H1 (cell line): ENCODE results near the gene LRRC55. TPM values are rescaled to one million over a fixed set of nuclear protein-coding genes. Genes with fewer than 3 reads are reported as not detected.

Source experiments
- CTCF ChIA-PET: fragments of 300-600 bp; sonication (Branson Sonifier 250); formaldehyde crosslinking; loops from one replicate; lab custom pipeline; 2021; ENCODE audit not compliant: partially characterized antibody; lab: Charles Lee
- POLR2A ChIA-PET: fragments of 300-600 bp; sonication (Branson Sonifier 250); formaldehyde crosslinking; loops from one replicate; lab custom pipeline; 2021; ENCODE audit warnings: inconsistent platforms; ENCODE audit not compliant: partially characterized antibody; lab: Charles Lee
- DNase-seq, 2 experiments: peaks; one replicate each; pipeline versions ENCODE4 v3.0.0 to v3.0.0-alpha.2; 2010 to 2022; ENCODE audit warnings: low spot score in 2 of 2, low read depth in 1 of 2, mixed read lengths in 1 of 2
- FAIRE-seq: peaks from 2 replicates; lab custom pipeline; 2011; peaks lifted over from hg19 to GRCh38; lab: Jason Lieb, UNC
- H2AFZ ChIP-seq: 2 replicates; pipeline ENCODE4 v1.8.1; 2012; ENCODE audit warnings: low read length, inconsistent platforms
- H2AK5ac ChIP-seq: 2 replicates; pipeline ENCODE4 v1.6.1; 2013; ENCODE audit warnings: low read depth, low read length
- H2BK120ac ChIP-seq: replicated peaks from 2 replicates; pipeline ENCODE3; 2013; ENCODE audit warnings: low read depth, low read length, inconsistent platforms
- H2BK12ac ChIP-seq: 2 replicates; pipeline ENCODE4 v1.6.1; 2013; ENCODE audit warnings: low read depth, low read length
- H2BK15ac ChIP-seq: 2 replicates; pipeline ENCODE4 v1.6.1; 2013; ENCODE audit warnings: low read length
- H2BK20ac ChIP-seq: 2 replicates; pipeline ENCODE4 v1.6.1; 2013; ENCODE audit warnings: low read length
- H2BK5ac ChIP-seq: 2 replicates; pipeline ENCODE4 v1.6.1; 2013; ENCODE audit warnings: low read depth, low read length
- H3K14ac ChIP-seq: 2 replicates; pipeline ENCODE4 v1.6.1; 2013; ENCODE audit warnings: inconsistent platforms; ENCODE audit not compliant: insufficient read length
- H3K18ac ChIP-seq: 2 replicates; pipeline ENCODE4 v1.6.1; 2013; ENCODE audit warnings: low read length; ENCODE audit errors: extremely low read depth
- H3K23ac ChIP-seq: 2 replicates; pipeline ENCODE4 v1.6.1; 2013; ENCODE audit warnings: inconsistent platforms; ENCODE audit not compliant: insufficient read length
- H3K23me2 ChIP-seq: 2 replicates; pipeline ENCODE4 v1.6.1; 2013; ENCODE audit warnings: low read depth, low read length
- H3K27ac ChIP-seq: 2 replicates; pipeline ENCODE4 v1.6.1; 2011; ENCODE audit warnings: low read depth, low read length, inconsistent platforms
- H3K27me3 ChIP-seq, 4 experiments: replicated peaks in 1 of 4; 1 replicate in 1 of 4; 2 replicates in 3 of 4; pipeline versions ENCODE4 v1.6.1 to v1.8.1; 2011 to 2013; ENCODE audit warnings: low read length in 3 of 4, mild to moderate bottlenecking in 3 of 4, inconsistent platforms in 2 of 4, mixed read lengths in 2 of 4, moderate library complexity in 1 of 4; ENCODE audit not compliant: control insufficient read depth in 3 of 4, insufficient read depth in 3 of 4; ENCODE audit errors: extremely low read depth in 1 of 4
- H3K36me3 ChIP-seq, 4 experiments: 2 replicates each; pipeline versions ENCODE4 v1.6.1 to v1.8.1; 2011 to 2013; ENCODE audit warnings: mild to moderate bottlenecking in 4 of 4, low read length in 3 of 4, moderate library complexity in 2 of 4, control low read depth in 1 of 4, inconsistent platforms in 1 of 4; ENCODE audit not compliant: insufficient read depth in 4 of 4, control insufficient read depth in 2 of 4
- H3K4ac ChIP-seq: replicated peaks from 2 replicates; pipeline ENCODE3; 2013; ENCODE audit warnings: low read length, low read depth, mixed read lengths, inconsistent platforms; ENCODE audit not compliant: insufficient read length
- H3K4me1 ChIP-seq, 4 experiments: replicated peaks in 1 of 4; 1 replicate in 1 of 4; 2 replicates in 3 of 4; pipeline versions ENCODE4 v1.6.1 to v1.8.1; 2011 to 2013; ENCODE audit warnings: low read length in 3 of 4, inconsistent platforms in 2 of 4, mixed read lengths in 1 of 4; ENCODE audit not compliant: insufficient read depth in 4 of 4, control insufficient read depth in 3 of 4
- H3K4me2 ChIP-seq, 2 experiments: 2 replicates each; pipeline versions ENCODE4 v1.6.1 to v1.8.1; 2011 to 2013; ENCODE audit warnings: low read depth in 2 of 2, low read length in 2 of 2, control low read depth in 1 of 2, inconsistent platforms in 1 of 2, mild to moderate bottlenecking in 1 of 2; ENCODE audit not compliant: insufficient read depth in 1 of 2
- H3K4me3 ChIP-seq, 4 experiments: fragments of 200-600, 300-600 bp in 1 of 4; sonication (generic), shearing (Covaris generic), sonication (Bioruptor Twin) in 1 of 4; 2 replicates each; pipeline versions ENCODE4 v1.5.1 to v1.8.1; 2011 to 2016; ENCODE audit warnings: low read length in 4 of 4, low read depth in 3 of 4, control low read depth in 2 of 4, inconsistent platforms in 2 of 4, mild to moderate bottlenecking in 2 of 4, mixed read lengths in 1 of 4, moderate library complexity in 1 of 4; ENCODE audit not compliant: insufficient read depth in 2 of 4; ENCODE audit errors: extremely low read depth in 1 of 4
- H3K56ac ChIP-seq: replicated peaks from 2 replicates; pipeline ENCODE3; 2013; ENCODE audit warnings: low read depth, mild to moderate bottlenecking, mixed read lengths, low read length, inconsistent platforms; ENCODE audit not compliant: insufficient read length
- H3K79me1 ChIP-seq: 2 replicates; pipeline ENCODE4 v1.6.1; 2013; ENCODE audit warnings: low read depth, low read length, control low read depth
- H3K79me2 ChIP-seq, 2 experiments: 2 replicates each; pipeline versions ENCODE4 v1.6.1 to v1.8.1; 2012 to 2013; ENCODE audit warnings: low read length in 2 of 2, mild to moderate bottlenecking in 2 of 2, inconsistent platforms in 1 of 2; ENCODE audit not compliant: insufficient read depth in 2 of 2, control insufficient read depth in 1 of 2
- H3K9ac ChIP-seq, 4 experiments: replicated peaks in 1 of 4; 1 replicate in 1 of 4; 2 replicates in 3 of 4; pipeline versions ENCODE4 v1.6.1 to v1.8.1; 2011 to 2013; ENCODE audit warnings: low read depth in 3 of 4, low read length in 3 of 4, control low read depth in 2 of 4, mild to moderate bottlenecking in 2 of 4, moderate library complexity in 2 of 4, inconsistent platforms in 1 of 4; ENCODE audit errors: extremely low read depth in 1 of 4
- H3K9me3 ChIP-seq, 2 experiments: 2 replicates each; pipeline versions ENCODE4 v1.6.1 to v1.8.1; 2012 to 2013; ENCODE audit warnings: mild to moderate bottlenecking in 2 of 2, moderate library complexity in 2 of 2, control low read depth in 1 of 2, inconsistent platforms in 1 of 2, low read depth in 1 of 2, low read length in 1 of 2, mixed read lengths in 1 of 2; ENCODE audit not compliant: insufficient read depth in 2 of 2
- H4K20me1 ChIP-seq, 2 experiments: replicated peaks in 1 of 2; 2 replicates each; pipeline versions ENCODE3 to v1.8.1; 2011 to 2013; ENCODE audit warnings: inconsistent platforms in 2 of 2, low read length in 2 of 2, mild to moderate bottlenecking in 1 of 2; ENCODE audit not compliant: insufficient read depth in 2 of 2, control insufficient read depth in 1 of 2
- H4K5ac ChIP-seq: 2 replicates; pipeline ENCODE4 v1.6.1; 2013; ENCODE audit warnings: low read length, low read depth, mixed read lengths, inconsistent platforms; ENCODE audit not compliant: insufficient read length
- H4K8ac ChIP-seq: 2 replicates; pipeline ENCODE4 v1.8.0; 2013; ENCODE audit warnings: mild to moderate bottlenecking, moderate library complexity, low read length, inconsistent platforms; ENCODE audit not compliant: insufficient read depth; ENCODE audit errors: extremely low read depth
- H4K91ac ChIP-seq: replicated peaks from 2 replicates; pipeline ENCODE3; 2013; ENCODE audit warnings: low read length, mixed read lengths, inconsistent platforms; ENCODE audit not compliant: insufficient read length
- ASH2L ChIP-seq: fragments of 200-600, 300-600 bp; sonication (generic); IDR thresholded peaks from one replicate; pipeline ENCODE4 v1.7.1; 2017; ENCODE audit warnings: low read length
- BACH1 ChIP-seq: IDR thresholded peaks from 2 replicates; pipeline ENCODE4 v1.6.1; 2012; ENCODE audit warnings: low read length, improper control_type of control experiment
- BCL11A ChIP-seq, 2 experiments: IDR thresholded peaks; one replicate each; pipeline ENCODE4 v1.6.1; 2011; ENCODE audit warnings: low read depth in 2 of 2, low read length in 2 of 2, mild to moderate bottlenecking in 2 of 2
- CHD2 ChIP-seq: IDR thresholded peaks from 2 replicates; pipeline ENCODE4 v1.6.1; 2012; ENCODE audit warnings: low read length, improper control_type of control experiment
- EP300 ChIP-seq, 2 experiments: IDR thresholded peaks; 1 replicate in 1 of 2; 2 replicates in 1 of 2; pipeline ENCODE4 v1.6.1; 2011 to 2012; ENCODE audit warnings: low read depth in 2 of 2, low read length in 2 of 2, mild to moderate bottlenecking in 2 of 2, borderline replicate concordance in 1 of 2, inconsistent platforms in 1 of 2, moderate library complexity in 1 of 2
- GTF2F1 ChIP-seq: IDR thresholded peaks from 2 replicates; pipeline ENCODE4 v1.6.1; 2012; ENCODE audit warnings: low read depth, low read length, improper control_type of control experiment, borderline replicate concordance
- HDAC6 ChIP-seq: IDR thresholded peaks from one replicate; pipeline ENCODE4 v1.7.1; 2012; ENCODE audit warnings: low read depth, mild to moderate bottlenecking, inconsistent platforms, low read length, moderate library complexity
- MAFK ChIP-seq: IDR thresholded peaks from 2 replicates; pipeline ENCODE4 v1.6.1; 2012; ENCODE audit warnings: low read depth, mild to moderate bottlenecking, improper control_type of control experiment, low read length
- PHF8 ChIP-seq: fragments of 200-600 bp; sonication (generic); conservative IDR thresholded peaks from 2 replicates; pipeline ENCODE4 v1.7.1; 2012; ENCODE audit warnings: low read depth, mild to moderate bottlenecking, inconsistent platforms, low read length, moderate library complexity
- SP2 ChIP-seq: IDR thresholded peaks from 2 replicates; pipeline ENCODE4 v1.6.1; 2012; ENCODE audit warnings: mild to moderate bottlenecking, low read length, inconsistent platforms
- ZNF274 ChIP-seq: IDR thresholded peaks from 2 replicates; pipeline ENCODE4 v1.7.0; 2012; ENCODE audit warnings: low read length, borderline replicate concordance; ENCODE audit errors: extremely low read depth
- WGBS, 2 experiments: shearing (Covaris generic) in 1 of 2; methylation state at CpG; one replicate each; pipeline versions ENCODE4 v1.1.6 to v1.1.7; 2013 to 2015; ENCODE audit warnings: low lambda C conversion rate in 2 of 2, mixed read lengths in 2 of 2, inconsistent platforms in 1 of 2, low coverage in 1 of 2, missing lambda C conversion rate in 1 of 2; ENCODE audit not compliant: insufficient replicate concordance in 2 of 2, insufficient coverage in 1 of 2, insufficient read length in 1 of 2; ENCODE audit errors: extremely low coverage in 1 of 2, missing lambda C conversion rate in 1 of 2; 5-methylcytosine and 5-hydroxymethylcytosine counted together
- polyA plus RNA-seq, 7 experiments: library from polyadenylated mRNA; depleted of rRNA in 3 of 7; stranded (reverse) in 5 of 7; unstranded in 2 of 7; fragments of >200 nt in 5 of 7; fragments of 200-250 nt in 2 of 7; gene quantifications; 1 replicate in 5 of 7; 2 replicates in 1 of 7; 4 replicates in 1 of 7; pipeline versions ENCODE4 v1.2.1 to v1.2.3, GENCODE V29; 2011 to 2013; ENCODE audit warnings: missing spikeins in 2 of 7, mixed read lengths in 2 of 7
- total RNA-seq: library from RNA; stranded (reverse); fragmentation: NEBNext Ultra II Directional; extraction: Animal tissue kit (Norgen Biotek cat#: 25700); gene quantifications from 2 replicates; pipeline ENCODE4 v1.2.1, GENCODE V29; 2021

Gene LRRC55
- total and polyA plus RNA-seq, 2 of the 8 experiments (the other 6 are each of a cell fraction or from before 2014, with no cell fraction given), result 0.62 to 1.1 TPM

DNA sequence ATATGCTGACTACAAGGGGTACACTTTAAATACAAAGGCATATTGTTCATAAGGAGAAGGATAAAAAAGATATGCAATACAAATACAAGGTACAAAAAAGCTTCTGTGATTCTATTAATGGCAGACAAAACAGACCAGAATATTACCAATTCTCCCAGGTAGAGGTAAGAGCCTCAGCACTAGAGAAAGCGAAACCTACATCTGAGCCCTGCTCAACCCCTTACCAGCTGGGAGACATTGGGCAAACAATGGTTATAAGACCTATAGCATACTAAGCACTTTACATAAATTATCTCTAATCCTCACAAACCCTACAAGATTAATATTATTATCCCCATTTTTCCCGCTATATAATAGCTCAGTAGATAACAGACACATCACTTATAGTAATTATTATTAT, 41.2 kb upstream of the LRRC55 start:
- H3K27me3 ChIP-seq, result no peaks in the 10 kb centered on the region
- H3K27ac ChIP-seq, result no peak overlapping the region
- H3K79me2 ChIP-seq, result no peaks in the 10 kb centered on the region
- ChIA-PET CTCF (interaction anchor here (0.6 to 1.7 kb wide), 4 partner anchors 9 to 620 kb away, joined by 3 to 12 read pairs (median 4); no protein-coding TSS in a partner anchor), POLR2A (no interaction called here)
- H2BK12ac ChIP-seq, result no peak overlapping the region
- DNase-seq (no peak), FAIRE-seq (no peak)
- H2BK15ac ChIP-seq, result no peak overlapping the region
- no peak overlapping the region for H3K23ac ChIP-seq
- no peaks in the 10 kb centered on the region for H3K4me1 ChIP-seq
- 37 to 100% methylated on average over 1 to 2 of the region's 2 CpGs for WGBS, 2 experiments
- no peak overlapping the region for H3K18ac ChIP-seq
- no peak overlapping the region for H3K14ac ChIP-seq
- no peak for TF ChIP-seq CHD2
- no peak for TF ChIP-seq PHF8
- TF ChIP-seq GTF2F1, result no peak
- no peak for TF ChIP-seq HDAC6
- TF ChIP-seq ASH2L, result no peak
- TF ChIP-seq SP2, result no peak
- TF ChIP-seq MAFK, result no peak
- no peak for TF ChIP-seq ZNF274
- no peak for TF ChIP-seq EP300 (IDR thresholded peaks at IDR 0.05; ENCODE audit: borderline replicate concordance in 1 of 2, low read depth in 2 of 2, low read length in 2 of 2)
- TF ChIP-seq BCL11A (IDR thresholded peaks at IDR 0.05; ENCODE audit: low read depth in 2 of 2, low read length in 2 of 2), result no peak
- TF ChIP-seq BACH1, result no peak
- no peak overlapping the region for H4K5ac ChIP-seq
- H3K9me3 ChIP-seq, result no peaks in the 10 kb centered on the region
- H3K4me3 ChIP-seq, result no peak overlapping the region
- H2AFZ ChIP-seq, result no peak overlapping the region
- no peak overlapping the region for H3K4ac ChIP-seq
- no peak overlapping the region for H2BK5ac ChIP-seq
- no peaks in the 10 kb centered on the region for H3K79me1 ChIP-seq
- no peaks in the 10 kb centered on the region for H4K20me1 ChIP-seq
- no peaks in the 10 kb centered on the region for H3K36me3 ChIP-seq
- H2BK20ac ChIP-seq, result no peak overlapping the region
- no peak overlapping the region for H3K56ac ChIP-seq
- H3K23me2 ChIP-seq, result no peaks in the 10 kb centered on the region
- no peak overlapping the region for H4K8ac ChIP-seq
- no peak overlapping the region for H3K9ac ChIP-seq
- no peak overlapping the region for H4K91ac ChIP-seq
- no peak overlapping the region for H2BK120ac ChIP-seq
- no peak overlapping the region for H2AK5ac ChIP-seq
- no peak overlapping the region for H3K4me2 ChIP-seq
